Glutamatergic neuron (in vitro differentiated cells): Measurements from ENCODE around the gene EOGT. TPM values are rescaled to one million over a fixed set of nuclear protein-coding genes. Genes with fewer than 3 reads are reported as not detected.

Source experiments
- DNase-seq: peaks from one replicate; pipeline ENCODE4 v3.0.0; 2022
- H3K27ac Mint-ChIP-seq: one replicate; pipeline ENCODE4 v1.8.0; 2020; ENCODE audit warnings: mild to moderate bottlenecking, mixed read lengths, inconsistent platforms; ENCODE audit not compliant: unreplicated experiment
- H3K27me3 Mint-ChIP-seq: one replicate; pipeline ENCODE4 v1.8.0; 2020; ENCODE audit warnings: mild to moderate bottlenecking, moderate library complexity, mixed read lengths, inconsistent platforms; ENCODE audit not compliant: unreplicated experiment
- H3K36me3 Mint-ChIP-seq: one replicate; pipeline ENCODE4 v1.8.0; 2020; ENCODE audit warnings: mild to moderate bottlenecking, mixed read lengths, inconsistent platforms; ENCODE audit not compliant: unreplicated experiment
- H3K4me1 Mint-ChIP-seq: one replicate; pipeline ENCODE4 v1.8.0; 2020; ENCODE audit warnings: mild to moderate bottlenecking, low read depth, mixed read lengths, inconsistent platforms; ENCODE audit not compliant: unreplicated experiment
- H3K4me3 Mint-ChIP-seq: one replicate; pipeline ENCODE4 v1.8.0; 2020; ENCODE audit warnings: mild to moderate bottlenecking, mixed read lengths, inconsistent platforms; ENCODE audit not compliant: unreplicated experiment
- H3K9me3 Mint-ChIP-seq: one replicate; pipeline ENCODE4 v1.8.0; 2020; ENCODE audit warnings: mild to moderate bottlenecking, moderate library complexity, mixed read lengths, inconsistent platforms; ENCODE audit not compliant: unreplicated experiment
- total RNA-seq: library from RNA; stranded (reverse); fragmentation: NEBNext Ultra II Directional; extraction: Animal tissue kit (Norgen Biotek cat#: 25700); gene quantifications from one replicate; pipeline ENCODE4 v1.2.1, GENCODE V29; 2021; ENCODE audit not compliant: unreplicated experiment
- TF ChIP-seq, protein P1 (sequence below): fragments of 200-600 bp; sonication (generic); IDR thresholded peaks from one replicate; pipeline ENCODE4 v1.5.0; 2021; ENCODE audit not compliant: partially characterized antibody, unreplicated experiment

Gene EOGT
- total RNA-seq, 1 donor from 2014 or later = 17.2 TPM

- H3K4me1 Mint-ChIP-seq = peaks cover 12% of the 10 kb centered on the region
- H3K9me3 Mint-ChIP-seq = peaks cover 7% of the 10 kb centered on the region
- peaks cover under 1% of the 10 kb centered on the region for H3K27me3 Mint-ChIP-seq
- no peak for DNase-seq
- H3K36me3 Mint-ChIP-seq = no peaks in the 10 kb centered on the region
- TF ChIP-seq, protein P1, sequence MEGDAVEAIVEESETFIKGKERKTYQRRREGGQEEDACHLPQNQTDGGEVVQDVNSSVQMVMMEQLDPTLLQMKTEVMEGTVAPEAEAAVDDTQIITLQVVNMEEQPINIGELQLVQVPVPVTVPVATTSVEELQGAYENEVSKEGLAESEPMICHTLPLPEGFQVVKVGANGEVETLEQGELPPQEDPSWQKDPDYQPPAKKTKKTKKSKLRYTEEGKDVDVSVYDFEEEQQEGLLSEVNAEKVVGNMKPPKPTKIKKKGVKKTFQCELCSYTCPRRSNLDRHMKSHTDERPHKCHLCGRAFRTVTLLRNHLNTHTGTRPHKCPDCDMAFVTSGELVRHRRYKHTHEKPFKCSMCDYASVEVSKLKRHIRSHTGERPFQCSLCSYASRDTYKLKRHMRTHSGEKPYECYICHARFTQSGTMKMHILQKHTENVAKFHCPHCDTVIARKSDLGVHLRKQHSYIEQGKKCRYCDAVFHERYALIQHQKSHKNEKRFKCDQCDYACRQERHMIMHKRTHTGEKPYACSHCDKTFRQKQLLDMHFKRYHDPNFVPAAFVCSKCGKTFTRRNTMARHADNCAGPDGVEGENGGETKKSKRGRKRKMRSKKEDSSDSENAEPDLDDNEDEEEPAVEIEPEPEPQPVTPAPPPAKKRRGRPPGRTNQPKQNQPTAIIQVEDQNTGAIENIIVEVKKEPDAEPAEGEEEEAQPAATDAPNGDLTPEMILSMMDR = no peak
- H3K4me3 Mint-ChIP-seq = no peak overlapping the region
- no peak overlapping the region for H3K27ac Mint-ChIP-seq
Observed at GRCh38 chr3:69009559-69010410, 3.7 kb downstream of the EOGT start.

- H3K4me1 Mint-ChIP-seq = peaks cover 12% of the 10 kb centered on the region
- no peak overlapping the region for H3K4me3 Mint-ChIP-seq
- peaks cover 5% of the 10 kb centered on the region for H3K9me3 Mint-ChIP-seq
- no peaks in the 10 kb centered on the region for H3K36me3 Mint-ChIP-seq
- TF ChIP-seq, protein P1 = no peak
- peaks cover 1% of the 10 kb centered on the region for H3K27me3 Mint-ChIP-seq
- no peak for DNase-seq
- H3K27ac Mint-ChIP-seq = no peak overlapping the region
Observed at GRCh38 chr3:69008980-69009379, 4.5 kb downstream of the EOGT start.

GRCh38 chr3:69005791-69006482 is 7.5 kb downstream of the EOGT start:
- Mint-ChIP-seq H3K36me3 (no peaks in the 10 kb centered on the region), H3K9me3 (peaks cover 2% of the 10 kb centered on the region), H3K27ac (no peak overlapping the region), H3K27me3 (peaks cover 1% of the 10 kb centered on the region), H3K4me3 (no peak overlapping the region), H3K4me1 (peaks cover 11% of the 10 kb centered on the region)
- no peak for DNase-seq
- TF ChIP-seq, protein P1 = no peak

- H3K27ac Mint-ChIP-seq = no peak overlapping the region
- no peak overlapping the region for H3K4me3 Mint-ChIP-seq
- peaks cover 1% of the 10 kb centered on the region for H3K27me3 Mint-ChIP-seq
- no peak for DNase-seq
- TF ChIP-seq, protein P1 = no peak
- H3K9me3 Mint-ChIP-seq = no peaks in the 10 kb centered on the region
- H3K4me1 Mint-ChIP-seq = peaks cover 11% of the 10 kb centered on the region
- H3K36me3 Mint-ChIP-seq = no peaks in the 10 kb centered on the region
Observed at GRCh38 chr3:69005071-69005790, 8.3 kb downstream of the EOGT start.
